Measurements from ENCODE around the gene DDR1.

Gene DDR1

DNA sequence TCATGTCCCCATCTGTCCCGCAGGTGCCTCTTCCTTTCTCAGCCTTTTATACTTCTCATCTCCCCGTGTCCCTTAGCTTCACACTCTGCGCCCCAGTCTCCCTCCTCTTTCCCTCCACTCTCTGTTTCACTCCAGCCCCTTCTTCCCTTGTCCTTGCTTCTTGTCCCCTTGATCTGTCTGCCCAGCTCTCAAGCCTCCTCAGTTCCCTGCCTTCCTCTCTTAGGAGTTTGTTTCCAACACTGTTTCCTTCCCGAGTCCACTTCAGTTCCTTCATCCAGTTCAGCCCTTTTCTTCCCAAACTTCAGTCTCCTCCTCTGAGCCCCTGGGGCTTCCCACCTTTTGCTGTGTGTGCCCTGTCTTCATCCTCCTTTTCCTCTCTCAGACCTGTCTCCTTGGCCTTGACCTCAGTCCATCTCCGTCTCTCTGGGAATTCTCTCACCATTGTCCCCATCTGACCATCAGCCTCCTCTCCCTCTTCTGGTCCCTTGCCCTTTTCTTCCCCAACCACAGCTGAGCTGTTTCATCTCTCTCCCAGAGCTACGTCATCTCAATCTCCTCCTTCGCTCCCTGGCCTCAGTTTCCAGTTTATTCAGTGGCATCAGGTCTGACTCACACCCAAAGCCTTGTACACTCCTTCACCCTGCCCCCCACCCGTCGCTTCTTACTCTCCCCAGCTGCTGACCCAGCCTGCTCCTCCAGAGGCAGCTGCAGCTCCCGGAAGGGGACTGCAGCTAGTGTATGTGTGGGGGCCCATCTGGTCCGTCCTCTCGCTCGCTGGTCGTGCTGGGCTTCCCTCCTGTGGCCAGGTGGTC is 2.7 kb upstream of the DDR1 start:
- no peak for DNase-seq

DNA sequence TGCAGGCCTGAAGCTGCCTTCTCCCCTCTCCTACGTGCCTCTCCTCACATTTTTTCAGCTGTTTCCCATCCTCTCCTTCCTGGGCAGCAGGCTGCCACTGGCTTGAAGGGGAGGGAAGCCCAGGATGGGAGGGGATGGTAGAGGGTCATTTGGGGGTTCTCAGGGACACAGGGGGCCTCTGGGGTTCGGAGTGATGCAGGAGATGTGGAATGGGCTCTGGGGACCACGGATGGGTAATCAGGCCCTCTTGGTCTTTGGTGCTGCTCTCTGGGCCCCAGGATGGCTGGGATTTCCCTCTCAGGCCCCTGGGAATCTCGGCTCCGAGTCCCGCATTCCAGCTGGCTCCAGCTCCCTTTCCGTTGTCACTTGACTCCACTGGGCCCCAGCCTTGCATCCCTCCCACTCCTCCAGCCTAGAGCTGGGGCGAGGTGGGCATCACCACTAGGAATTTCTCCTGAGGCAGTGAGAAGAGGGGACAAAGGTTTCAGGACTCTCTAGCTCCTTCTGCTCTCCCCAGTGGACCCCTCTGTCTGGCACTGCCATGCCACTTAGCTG is 2.0 kb upstream of the DDR1 start:
- no peak for DNase-seq

DNA sequence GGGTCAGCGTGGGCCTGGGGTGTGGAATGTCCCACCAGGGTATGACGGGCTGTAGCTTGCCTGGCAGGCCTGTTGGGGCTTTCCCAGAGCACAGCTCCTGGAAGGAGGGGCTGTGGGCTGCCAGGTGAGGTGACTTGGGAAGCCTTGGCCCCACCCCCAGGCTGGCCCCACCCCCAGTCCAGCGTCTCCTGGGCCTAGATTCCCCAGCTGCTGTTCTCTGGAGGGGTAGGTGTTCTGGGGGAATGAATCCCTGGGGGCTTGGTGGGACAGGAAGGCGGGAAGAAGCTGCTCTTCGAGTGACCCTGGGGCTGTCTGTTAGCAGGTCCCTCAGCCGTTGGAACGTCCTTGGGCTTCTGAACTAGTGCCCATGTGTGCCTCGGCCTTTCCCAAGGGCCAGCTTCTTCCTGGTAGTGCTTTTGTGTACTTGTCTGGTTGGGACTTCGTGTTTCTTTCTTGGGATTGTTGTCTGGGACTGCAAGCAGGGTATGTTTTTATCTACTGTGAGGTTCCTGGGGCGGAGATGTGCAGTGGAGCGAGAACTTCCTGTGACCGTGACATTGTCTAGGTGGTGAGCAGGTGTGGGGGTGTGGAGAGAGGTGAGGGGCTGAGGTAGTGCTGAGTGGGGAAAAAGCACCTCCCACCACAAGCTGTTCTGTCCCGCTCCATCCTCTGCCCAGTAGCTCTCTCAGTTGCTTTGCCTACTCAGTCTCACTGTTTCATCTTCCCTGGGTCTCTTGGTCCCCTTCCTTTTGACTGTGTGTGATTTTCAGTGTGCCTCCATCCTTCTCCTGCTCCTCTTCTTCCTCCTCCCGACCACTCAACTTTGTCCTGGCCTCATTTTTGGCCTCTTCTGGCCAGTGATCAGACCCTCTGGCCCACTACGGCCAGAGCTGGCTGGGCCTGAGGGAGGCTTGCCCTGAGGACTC is 1.3 kb upstream of the DDR1 start:
- DNase-seq: peak in 1 of 2 donors; percentile 19

DNA sequence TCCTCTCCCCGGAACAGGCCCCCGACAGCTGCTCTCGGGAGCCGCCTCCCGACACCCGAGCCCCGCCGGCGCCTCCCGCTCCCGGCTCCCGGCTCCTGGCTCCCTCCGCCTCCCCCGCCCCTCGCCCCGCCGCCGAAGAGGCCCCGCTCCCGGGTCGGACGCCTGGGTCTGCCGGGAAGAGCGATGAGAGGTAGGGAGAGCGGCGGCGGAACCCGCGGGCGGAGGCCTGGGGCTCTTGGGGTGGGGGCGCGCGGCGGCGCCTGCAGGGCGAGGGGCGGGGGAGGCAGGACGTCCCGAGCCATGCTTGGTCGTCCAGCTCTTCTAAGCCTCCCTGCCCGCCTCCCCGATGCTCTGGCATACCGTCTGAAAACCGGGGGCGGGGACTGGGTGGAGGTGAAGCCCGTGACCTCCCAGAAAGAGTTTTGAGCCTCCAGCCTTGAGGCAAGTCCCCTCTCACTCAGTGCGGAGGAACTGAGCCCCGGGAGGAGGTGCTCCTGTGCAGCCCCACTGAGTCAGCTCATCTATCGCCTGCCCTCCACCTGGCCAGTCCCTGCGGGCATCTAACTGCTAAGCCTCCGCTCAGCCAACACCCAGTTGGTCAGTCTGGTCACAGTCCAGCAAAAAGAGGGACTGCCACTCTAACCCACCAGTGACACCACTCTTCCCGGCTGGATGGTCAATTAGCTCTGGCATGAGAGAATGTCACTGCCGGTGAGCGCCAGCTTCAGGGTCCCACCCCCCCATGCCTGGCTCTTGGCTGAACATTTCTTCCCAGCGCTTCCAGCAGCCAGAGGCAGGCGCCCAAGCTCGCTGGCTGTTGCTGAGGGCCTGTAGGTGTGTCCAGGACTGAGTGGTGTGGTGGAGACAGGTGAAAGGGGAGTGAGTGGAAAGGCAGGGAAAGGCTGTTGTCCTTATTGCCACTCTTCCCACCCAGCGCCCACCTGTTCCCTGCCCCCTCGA is 482 bp downstream of the DDR1 start:
- peak; percentile 34 to 40 for DNase-seq

DNA sequence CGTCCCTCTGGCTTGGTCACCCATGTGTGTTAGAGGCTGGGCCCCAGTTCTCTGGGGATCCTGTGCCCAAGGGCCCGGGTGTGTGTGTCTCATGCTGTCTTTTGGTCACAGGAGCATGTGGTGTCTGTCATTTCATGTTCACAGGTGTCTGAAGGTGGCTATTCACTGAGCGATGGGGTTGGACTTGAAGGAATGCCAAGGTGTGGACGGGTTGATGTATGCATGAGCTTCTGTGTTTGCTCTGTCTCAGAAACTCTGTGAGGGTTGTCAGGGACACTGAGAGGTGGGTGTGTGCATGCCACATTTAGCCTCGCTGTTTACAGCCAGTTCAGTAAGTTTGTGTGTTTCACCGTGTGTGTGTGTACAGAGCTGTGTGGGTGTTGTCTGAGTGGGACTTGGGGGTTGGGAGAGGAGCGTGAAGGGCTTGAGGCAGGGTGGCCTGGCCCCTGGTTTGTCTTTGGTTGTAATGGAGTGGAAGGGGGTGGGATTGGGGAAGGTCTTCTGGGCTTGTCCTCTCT is 1.2 kb downstream of the DDR1 start:
- DNase-seq: no peak

DNA sequence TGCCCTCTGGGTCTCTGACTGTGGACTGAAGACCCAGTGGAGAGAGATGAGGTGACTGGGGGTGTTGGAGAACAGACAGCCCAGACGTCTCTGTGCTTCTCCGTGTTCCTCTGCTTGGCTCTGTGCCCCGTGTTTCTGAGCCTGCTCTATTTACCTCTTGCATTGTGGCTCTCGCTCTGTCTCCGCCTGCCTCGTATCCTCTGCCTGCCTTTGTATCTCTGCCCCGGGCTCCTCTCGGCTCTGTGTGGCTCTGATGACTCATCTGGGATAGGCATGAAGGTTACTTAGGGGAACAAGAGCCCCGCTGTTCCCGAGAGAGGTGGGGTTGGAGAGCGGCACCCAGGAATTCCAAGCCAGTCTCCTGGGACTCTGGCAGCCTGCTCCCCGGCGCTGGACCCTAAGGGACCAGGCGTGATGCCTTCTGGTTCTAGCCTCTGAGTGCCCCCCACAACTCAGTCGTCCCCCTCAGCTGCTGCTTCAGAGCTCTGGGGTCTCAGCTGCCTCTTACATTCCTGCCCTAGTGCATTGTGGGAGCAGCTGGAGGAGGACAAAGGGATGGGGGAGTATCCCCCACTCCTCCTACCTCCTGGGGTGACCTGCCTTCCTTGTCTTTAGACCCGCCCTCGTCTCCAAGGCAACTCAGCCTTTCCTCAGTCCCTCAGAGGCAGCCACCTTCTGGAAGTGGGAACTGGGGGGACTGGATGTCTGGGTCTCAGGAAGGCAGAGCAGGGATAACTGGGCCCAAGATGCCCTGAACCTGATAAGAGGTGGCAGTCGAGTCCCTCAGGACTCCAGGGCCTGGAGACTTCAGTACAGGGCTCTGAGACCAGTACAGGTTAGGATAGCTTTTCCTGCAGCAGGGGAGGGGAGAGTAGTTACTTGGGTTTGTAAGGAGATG is 1.9 kb downstream of the DDR1 start:
- no peak for DNase-seq

DNA sequence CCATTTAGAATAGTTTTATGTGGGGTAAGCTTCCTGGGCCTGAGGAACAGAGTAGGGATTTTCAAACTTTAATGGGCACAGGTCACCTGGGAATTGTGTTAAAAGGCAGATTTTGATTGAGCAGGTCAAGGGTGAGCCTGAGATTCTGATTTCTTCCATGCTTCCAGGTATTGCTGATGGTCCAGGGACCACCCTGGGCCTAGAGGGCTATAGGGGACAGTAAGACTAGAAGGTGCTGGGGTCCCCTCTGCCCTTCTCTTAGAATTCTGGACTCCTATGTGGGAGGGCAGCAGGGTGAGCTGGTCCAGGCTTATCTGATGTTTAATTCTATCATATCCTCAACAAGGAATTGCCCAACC is 2.6 kb downstream of the DDR1 start:
- no peak for DNase-seq

DNA sequence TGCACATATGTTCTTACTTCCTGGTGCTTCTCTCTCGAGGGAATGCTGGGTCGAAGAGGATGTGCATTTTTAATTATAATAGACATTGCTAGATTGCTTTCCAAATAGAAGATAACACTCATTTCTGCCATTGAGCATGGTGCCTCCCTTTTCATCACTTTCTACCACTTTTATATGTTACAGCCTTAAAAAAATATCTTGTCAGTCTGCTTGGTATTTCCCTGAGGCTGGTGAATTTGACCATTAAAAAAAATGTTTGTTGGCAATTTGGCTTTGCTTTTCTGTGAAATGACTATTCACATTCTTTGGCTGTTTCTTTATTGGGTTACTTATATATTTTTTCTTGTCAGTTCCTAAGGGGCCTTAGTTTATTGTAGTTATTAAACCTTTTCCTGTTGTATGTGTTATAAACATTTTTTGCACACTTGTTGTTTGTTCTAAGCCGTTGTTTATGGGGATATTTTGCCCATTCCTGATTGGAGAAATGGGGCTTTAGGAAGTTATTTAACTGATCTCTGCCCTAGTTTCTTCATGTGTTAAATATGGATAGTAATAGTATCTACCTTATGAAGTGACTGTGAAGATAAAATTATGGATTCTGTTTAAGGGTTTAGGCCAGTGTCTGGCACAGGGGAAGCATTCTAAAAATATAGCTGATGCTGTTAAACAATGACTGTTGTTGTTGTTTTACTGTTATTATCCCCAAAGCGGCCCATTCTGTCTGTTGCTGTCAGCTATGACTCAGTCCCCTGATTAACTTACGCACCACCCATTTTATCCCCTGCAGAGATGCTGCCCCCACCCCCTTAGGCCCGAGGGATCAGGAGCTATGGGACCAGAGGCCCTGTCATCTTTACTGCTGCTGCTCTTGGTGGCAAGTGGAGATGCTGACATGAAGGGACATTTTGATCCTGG is 3.8 kb downstream of the DDR1 start:
- no peak for DNase-seq

DNA sequence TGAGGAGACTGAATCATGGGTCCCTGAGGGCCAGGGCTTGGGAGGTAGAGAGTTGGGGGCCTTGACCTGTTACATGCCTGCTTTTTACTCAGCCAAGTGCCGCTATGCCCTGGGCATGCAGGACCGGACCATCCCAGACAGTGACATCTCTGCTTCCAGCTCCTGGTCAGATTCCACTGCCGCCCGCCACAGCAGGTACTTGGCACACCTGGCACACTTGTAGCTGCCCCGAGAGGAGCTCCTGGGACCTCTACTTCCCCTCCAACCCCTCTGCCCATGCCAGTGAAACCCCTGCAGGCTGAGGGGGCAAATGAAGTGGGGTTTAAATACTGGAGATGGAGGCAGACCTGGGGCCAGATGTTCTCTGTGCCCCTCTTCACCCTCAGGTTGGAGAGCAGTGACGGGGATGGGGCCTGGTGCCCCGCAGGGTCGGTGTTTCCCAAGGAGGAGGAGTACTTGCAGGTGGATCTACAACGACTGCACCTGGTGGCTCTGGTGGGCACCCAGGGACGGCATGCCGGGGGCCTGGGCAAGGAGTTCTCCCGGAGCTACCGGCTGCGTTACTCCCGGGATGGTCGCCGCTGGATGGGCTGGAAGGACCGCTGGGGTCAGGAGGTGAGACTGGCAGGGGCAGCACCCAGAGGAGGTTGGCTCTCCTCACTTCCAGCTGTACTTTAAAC is 4.6 kb downstream of the DDR1 start:
- no peak for DNase-seq

DNA sequence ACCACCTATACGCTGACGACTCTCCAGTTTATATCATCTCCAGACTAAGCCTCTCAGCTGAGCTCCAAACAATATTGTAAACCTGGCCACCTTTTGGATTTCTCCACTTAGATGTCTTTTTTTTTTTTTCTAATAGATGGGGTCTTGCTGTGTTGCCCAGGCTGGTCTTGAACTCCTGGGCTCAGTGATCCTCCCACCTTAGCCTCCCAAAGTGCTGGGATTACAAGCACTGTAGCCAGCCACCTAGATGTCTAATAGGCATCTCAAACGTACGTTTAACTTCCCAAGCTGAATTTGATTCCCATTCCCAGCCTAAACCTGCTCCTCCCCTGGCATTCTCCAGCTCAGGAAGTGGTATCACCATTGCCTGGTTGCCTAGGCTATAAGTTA is 5.2 kb downstream of the DDR1 start:
- DNase-seq: no peak

DNA sequence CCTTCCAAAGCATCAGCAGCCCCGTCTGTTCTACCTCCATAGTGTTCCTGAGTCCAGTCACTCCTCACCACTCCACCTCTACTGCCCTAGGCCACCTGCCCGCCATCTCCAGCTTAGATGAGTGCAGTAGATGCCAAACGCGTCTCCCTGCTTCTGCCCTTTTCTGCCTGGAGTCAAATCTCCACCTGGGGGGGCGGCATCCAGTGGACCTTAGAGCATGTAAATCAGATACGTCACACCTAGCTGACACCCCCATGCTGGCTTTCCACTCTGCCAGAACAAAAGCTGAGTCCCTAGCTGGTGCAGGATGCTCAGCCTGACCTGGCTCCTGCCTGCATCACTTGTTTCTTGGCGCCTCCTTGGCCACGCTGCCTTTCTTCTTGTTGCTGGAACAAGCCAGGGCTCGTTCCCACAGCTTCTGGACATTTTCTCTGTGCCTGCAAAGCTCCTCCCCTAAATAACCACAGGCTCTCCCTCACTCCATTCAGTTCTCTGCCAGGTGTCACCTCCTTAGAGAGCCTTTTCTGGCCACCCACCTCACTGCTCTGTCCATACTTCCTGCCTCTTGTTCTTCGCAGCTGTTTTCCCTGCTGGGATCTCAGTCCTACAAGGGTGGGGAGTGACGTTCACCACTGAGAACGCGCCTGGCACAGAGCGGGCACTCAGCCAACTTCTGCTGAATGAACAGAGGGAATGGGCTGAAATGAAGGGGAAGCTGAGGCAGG is 5.8 kb downstream of the DDR1 start:
- DNase-seq: no peak

DNA sequence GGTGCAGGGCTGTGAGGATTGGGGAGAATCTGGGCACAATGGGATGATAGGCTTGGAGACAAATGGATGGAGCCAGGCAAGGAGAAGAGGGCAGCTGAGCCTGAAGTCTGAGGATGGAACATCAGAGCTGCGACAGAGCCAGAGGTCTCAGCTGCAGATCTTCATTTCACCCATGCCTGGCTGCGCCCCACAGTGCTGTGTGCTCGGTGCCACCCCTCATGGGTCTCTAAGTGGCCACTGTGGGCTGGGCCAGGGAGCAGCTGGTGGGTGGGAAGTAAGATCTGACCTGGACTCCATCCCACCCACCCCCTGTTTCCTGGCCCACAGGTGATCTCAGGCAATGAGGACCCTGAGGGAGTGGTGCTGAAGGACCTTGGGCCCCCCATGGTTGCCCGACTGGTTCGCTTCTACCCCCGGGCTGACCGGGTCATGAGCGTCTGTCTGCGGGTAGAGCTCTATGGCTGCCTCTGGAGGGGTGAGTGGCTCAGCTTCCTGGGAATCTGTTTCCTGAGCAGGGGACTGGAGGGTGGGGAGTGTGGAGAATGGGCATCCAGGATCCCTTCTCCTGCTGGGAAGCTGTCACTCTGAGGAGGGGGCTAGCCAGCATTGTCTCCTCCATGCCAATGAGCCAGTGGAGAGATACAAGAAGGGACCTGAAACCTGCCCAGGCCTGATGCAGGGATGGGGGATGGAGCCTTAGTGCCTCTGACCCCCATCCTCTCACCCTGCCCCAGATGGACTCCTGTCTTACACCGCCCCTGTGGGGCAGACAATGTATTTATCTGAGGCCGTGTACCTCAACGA is 6.5 kb downstream of the DDR1 start:
- no peak for DNase-seq

DNA sequence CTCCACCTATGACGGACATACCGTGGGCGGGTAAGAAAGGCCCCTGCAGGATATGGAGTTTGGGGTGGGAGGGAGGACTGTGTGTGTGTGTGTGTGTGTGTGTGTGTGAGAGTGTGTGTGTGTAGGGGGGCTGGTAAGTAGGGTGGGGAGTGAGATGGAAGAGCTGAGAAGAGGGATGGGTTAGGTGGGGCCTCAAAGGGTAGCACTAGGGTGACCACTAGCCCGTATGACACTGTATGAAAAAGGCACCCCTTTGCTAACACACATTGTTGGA is 7.1 kb downstream of the DDR1 start:
- no peak for DNase-seq

DNA sequence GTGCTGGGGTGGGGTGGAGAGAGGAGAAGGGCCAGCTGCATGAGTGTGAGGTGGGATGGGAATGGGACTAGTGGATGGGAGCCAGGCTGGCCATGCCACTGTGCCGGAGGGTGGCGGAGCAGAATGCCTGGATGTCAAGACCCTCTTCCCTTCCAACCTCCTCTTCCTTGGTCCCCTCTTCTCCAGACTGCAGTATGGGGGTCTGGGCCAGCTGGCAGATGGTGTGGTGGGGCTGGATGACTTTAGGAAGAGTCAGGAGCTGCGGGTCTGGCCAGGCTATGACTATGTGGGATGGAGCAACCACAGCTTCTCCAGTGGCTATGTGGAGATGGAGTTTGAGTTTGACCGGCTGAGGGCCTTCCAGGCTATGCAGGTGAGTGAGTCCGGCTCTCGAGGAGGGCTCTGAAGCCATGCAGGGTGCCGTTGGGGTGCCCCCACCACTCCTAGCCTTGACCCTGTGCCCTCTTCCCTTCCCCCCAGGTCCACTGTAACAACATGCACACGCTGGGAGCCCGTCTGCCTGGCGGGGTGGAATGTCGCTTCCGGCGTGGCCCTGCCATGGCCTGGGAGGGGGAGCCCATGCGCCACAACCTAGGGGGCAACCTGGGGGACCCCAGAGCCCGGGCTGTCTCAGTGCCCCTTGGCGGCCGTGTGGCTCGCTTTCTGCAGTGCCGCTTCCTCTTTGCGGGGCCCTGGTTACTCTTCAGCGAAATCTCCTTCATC is 7.7 kb downstream of the DDR1 start:
- DNase-seq: no peak

DNA sequence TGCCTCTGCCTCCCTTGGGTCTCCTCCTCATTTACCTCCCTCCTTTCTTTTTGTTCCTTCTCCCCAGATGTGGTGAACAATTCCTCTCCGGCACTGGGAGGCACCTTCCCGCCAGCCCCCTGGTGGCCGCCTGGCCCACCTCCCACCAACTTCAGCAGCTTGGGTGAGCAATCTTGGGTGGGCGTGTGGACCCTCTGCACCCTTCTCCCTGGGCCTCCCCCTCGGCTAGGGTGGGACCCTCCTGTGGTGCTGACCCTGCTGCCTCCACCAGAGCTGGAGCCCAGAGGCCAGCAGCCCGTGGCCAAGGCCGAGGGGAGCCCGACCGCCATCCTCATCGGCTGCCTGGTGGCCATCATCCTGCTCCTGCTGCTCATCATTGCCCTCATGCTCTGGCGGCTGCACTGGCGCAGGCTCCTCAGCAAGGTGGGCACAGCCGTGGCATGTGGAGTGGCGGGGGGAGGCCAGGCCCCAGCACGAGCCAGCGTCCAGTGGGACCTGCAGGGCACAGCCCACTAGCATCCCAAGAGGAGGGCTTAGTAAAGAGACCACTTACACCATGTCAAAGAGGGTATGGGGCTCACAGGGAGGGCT is 8.8 kb downstream of the DDR1 start:
- DNase-seq: no peak

DNA sequence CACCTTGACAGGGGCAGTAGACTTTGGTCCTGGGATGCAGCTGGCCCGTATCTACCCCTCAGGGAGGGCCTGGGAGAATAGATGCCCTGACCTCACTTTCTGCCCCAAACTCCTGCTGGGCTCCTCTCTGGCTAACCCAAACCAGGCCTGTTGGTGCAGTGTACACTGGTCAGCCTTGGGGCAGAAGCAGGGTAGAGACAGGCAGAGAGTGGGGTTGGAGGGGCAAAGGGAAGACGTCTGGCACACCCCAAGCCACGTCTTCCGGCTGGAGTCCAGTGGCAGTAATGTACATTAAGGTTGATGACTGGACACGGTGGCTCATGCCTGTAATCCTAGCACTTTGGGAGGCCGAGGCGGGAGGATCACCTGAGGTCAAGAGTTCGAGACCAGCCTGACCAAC is 9.3 kb downstream of the DDR1 start:
- DNase-seq: no peak

DNA sequence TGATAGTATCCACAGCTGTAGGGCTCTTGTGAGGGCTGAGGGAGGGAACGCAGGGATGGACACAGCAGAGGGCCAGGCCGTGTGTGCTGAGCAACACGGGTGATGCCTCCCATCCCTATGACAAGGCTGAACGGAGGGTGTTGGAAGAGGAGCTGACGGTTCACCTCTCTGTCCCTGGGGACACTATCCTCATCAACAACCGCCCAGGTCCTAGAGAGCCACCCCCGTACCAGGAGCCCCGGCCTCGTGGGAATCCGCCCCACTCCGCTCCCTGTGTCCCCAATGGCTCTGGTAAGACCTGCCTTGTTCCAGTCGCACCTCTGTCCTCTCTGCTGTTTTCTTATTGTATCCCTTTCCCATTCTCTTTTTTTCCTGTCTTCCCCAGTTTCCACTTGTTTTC is 10.1 kb downstream of the DDR1 start:
- DNase-seq: no peak

Data from CD4-positive, alpha-beta T cell treated with Interferon alpha-2 for 1 hour (primary cell).